Hematopoietic multipotent progenitor cell treated with erythropoietin and hydrocortisone succinate and interleukin-3 and kit ligand, for 17 days (in vitro differentiated cells): ENCODE results near the gene EPB41L4B.

Experiments used
- DNase-seq: peaks from one replicate; pipeline ENCODE4 v3.0.0-alpha.2; 2015; ENCODE audit warnings: low spot score

The EPB41L4B gene

DNA sequence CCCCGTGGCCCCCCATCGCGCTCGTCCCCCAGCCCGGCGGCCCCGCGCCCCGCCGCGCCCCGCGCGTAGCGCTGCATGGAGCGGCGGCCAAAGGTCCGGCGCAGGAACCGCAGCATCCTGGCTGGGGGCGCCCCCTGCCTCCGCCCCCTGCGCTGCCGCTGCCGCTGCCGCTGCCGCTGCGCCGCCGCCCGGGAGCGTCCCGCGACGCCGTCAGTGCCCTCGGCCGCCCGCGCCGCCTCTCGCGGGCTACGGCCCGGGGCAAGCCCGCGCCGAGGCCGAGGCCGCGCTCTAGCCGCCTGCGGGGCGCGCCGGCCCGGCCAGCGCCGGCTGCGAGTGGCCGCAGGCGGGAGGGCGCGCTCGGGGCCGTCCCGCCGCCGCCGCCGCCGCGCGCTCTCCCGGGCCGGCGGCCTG is 523 bp downstream of the EPB41L4B start:
- DNase-seq, result no peak

- no peak for DNase-seq
These were observed 1.1 kb downstream of the EPB41L4B start for GRCh38 chr9:109319626-109320241.

DNA sequence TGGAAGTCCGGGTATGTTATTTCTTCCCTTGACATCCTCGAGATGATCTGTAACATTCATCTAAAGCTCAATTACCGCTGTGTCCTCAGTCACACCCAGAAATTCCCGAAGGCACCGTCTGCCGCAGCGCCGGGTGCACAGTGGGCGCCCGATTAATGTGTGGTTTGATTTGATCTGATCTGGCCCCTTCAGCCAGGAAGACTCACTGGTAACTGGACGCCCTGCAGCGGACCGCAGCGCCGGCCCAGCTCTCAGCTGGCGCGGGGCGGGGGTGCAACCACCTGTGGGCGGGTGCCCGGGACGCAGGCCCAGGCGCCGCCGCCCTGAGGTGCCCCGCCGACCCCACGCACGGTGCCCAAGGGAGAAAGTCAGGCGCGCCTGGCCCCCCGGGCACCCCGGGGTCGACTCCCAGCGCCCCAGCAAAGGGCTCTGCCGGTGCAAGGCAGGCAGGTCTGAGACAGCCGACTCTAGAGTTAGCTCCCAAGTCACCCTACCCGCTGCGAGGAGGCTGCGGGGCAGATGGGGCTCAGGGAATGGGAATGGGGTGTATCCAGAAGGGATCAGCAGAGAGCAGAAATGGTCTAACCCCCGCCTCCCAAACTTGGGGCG is 1.7 kb downstream of the EPB41L4B start:
- DNase-seq, result no peak

DNA sequence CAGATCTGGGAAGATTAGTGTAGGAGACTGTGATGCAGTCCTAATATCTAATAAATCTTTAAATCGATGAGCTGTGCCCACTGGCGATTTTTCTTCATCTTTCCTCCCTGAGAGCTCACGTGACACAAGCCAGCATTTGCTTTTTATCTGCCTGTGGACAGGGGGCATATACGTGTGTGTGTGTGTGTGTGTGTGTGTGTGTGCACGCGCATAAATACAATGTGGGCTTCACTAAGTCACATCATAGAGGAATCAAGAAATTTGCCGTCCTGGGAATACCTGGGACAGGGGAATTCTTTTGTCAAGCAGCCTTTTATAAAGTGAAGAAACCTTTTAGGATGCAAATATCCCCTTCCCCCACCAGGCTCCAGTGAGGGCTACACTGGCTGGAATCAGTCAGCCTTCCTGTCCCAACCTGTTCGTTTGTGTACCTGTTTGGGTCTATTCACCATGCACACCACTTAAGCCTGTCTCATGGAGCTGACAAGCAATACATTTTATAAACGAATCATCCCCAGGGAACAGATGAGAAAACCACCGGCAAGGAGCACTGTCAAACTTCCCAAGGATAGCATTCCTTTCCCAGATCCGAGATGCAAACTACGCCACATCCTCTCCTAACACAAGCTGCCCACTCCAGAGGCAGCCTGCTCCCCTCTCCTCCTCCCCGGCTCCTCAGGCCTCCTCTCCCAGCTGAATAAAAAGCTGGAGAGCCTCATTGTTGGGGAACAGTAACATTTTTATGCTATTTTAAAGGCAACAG is 2.7 kb downstream of the EPB41L4B start:
- DNase-seq, result no peak

DNA sequence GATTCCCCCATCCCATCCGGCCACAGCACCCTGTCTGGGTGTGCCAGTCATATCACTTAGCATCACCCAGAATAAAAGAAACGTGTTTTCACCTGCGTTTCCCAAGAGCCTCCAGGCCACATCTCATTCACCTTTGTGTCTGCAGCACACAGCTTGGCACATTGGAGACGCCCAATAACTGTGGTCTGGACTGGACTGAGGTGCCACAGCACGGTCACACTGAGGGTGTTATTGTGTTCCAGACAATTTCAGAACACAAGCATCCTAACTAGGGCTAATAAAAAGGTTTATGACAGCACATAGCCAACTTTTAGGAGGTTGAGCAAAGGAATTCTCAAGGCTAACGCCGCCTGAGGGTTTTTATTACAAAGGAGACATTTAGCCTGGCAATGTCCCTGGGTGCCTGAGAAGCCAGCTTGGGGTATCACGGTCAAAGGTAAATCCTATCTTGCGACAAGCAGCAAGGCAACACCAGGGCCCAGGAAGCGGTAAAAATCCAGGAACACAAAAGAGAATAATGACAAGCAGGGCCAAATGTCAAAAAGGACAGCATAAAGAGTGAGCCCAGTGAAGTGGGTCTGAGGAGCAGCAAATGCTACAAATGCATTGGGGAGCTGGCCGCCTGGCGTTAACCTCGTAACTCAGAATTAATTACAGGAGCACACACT is 3.4 kb downstream of the EPB41L4B start:
- DNase-seq, result no peak

DNA sequence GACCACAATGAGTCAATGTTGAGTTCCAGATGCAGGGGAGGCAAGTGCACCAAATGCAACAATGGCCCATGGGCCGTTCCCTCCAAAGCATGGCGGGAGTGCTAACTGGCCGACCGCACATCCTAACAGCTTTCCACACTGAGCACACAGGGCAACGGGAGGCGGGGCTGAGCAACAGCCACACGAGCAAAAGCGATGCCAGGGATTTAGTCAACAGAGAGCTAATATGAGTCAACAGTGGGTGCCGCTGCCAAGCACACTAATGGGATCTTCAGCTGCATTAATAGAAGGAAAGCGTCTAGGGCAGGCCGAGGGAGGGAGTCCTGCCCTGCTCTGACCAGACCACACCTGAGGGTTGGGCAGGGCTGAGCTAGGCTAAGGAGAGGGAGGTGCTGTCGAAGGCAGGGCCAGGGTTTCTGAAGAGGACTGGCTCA is 4.6 kb downstream of the EPB41L4B start:
- no peak for DNase-seq

GRCh38 chr9:109315480-109316206 is 5.2 kb downstream of the EPB41L4B start:
- DNase-seq, result no peak

DNA sequence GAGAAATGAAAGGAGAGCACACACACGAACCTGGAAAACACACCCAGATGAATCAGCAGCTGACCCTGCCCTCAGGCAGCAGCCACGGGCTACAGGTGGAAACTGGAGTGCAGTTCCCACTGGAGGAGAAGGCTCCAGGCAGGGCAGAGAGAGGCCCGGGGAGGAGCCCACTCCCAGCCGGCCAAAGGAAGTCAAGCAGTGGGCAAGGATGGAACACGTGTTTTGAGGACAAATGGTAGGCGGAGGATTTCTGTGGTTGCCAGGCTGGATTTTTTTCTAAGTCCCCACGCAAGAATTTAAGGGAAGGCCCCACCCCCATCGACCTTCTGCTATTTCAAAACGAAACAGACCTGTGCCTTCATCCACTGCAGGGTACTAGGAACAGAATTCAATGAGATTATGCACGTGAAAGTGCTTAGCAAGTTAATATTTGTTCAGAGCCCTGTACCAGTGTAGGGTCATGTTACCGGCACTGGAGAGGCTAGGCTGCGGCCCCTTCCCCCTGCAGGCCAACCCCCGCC is 6.8 kb downstream of the EPB41L4B start:
- DNase-seq, result no peak

- DNase-seq, result no peak
These were observed 7.5 kb downstream of the EPB41L4B start for GRCh38 chr9:109313351-109313750.

- DNase-seq, result no peak
These were observed 8.1 kb downstream of the EPB41L4B start for GRCh38 chr9:109312783-109313182.

GRCh38 chr9:109311731-109312130 is 9.1 kb downstream of the EPB41L4B start:
- DNase-seq, result no peak

GRCh38 chr9:109311286-109311685 is 9.6 kb downstream of the EPB41L4B start:
- DNase-seq, result no peak

- DNase-seq, result no peak
These were observed 10.4 kb downstream of the EPB41L4B start for GRCh38 chr9:109310486-109310901.

DNA sequence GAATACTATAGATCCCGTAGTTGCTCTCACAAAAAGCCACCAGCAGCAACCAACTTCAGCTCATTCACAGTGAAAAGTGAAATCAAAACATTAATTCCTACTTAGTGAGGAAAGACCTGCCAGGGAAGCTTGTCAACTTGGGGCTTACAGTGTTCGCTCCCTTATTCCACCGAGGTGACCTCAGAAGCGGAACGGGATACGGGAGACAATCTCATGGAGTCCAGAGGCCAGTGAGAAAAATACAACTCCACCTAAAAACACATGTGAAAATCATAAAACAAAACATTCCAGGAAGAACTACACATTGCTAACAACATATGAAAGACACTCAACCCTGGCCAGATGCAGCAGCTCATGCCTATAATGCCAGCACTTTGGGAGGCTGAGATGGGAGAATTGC is 11.6 kb downstream of the EPB41L4B start:
- DNase-seq, result no peak

DNA sequence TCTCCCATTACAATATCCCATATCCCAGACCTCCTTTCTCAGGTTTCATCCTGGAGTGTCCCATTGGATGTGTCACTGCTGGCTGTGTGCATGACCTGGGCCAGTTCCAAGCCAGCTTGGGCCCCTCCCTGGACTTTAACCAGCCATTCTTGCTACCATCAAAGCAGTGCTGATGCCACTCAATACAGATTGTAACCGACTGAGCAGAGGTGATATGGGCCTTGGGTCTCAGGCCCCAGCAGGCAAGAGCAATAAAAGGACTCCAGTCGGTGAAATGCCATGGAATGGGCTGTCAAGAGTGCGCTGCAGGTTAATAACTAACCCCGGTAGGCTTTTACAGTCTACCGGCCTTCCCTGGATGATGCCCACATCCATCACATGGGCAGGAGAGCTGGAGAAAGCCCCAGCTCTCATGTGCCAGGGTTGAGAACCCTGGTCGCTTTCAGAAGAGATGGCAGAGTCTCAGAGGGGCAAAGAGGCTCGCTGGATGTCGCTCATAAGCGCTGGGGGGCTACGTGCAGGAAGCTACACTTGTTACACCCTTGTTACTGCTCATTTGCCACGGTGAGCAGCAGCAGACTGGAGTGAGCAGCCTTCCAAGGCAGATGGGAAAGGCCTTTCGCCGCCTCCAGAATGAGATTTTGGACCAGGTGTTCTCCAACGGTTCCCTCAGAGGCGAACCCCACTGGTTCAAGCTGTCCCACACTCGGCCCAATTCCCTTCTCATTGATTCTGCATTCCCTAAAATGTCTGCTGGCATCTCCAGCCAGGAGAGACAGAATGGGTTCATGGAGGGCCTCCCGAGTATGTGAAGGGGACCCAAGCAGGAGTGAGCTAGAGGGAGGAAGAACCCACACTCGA is 13.2 kb downstream of the EPB41L4B start:
- DNase-seq, result no peak

- no peak for DNase-seq
These were observed 15.1 kb downstream of the EPB41L4B start for GRCh38 chr9:109305801-109306200.

- no peak for DNase-seq
These were observed 16.5 kb downstream of the EPB41L4B start for GRCh38 chr9:109304347-109304746.

DNA sequence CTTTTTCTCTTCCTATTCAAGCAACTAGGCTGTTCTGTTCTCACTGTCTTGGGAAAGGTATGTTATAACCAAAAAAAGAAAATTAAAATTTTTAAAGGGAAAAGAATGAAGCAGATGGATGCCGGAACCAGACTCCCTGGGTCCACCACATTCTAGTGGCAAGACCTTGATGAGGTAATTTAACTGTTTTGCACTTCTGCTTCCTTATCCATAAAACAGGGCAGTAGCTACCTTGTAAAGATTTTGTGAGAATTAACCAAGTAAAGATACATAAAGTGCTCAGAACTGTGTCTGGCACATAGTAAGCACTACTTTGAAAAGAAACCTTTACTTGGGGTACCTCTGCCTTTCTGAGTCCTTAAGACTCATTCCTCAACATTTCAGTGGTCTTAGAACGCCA is 17.0 kb downstream of the EPB41L4B start:
- no peak for DNase-seq

DNA sequence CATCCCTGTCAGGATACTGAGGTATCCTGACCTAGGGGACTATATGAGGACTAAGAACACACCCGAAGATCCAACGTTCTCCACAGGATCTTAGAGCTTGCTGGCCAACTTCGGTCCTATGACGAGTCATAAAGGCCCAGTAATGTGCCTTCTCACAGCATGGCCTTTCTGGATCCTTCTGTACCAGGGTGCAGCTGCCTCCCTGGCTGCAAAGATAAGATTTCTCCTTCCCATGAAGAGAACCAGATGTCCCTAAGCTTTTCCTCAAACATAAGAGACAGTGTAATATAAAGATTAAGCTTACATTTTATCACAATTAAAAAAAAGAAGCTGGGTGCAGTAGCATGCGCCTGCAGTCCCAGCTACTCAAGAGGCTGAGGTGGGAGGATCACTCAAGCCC is 18.3 kb downstream of the EPB41L4B start:
- DNase-seq, result no peak

DNA sequence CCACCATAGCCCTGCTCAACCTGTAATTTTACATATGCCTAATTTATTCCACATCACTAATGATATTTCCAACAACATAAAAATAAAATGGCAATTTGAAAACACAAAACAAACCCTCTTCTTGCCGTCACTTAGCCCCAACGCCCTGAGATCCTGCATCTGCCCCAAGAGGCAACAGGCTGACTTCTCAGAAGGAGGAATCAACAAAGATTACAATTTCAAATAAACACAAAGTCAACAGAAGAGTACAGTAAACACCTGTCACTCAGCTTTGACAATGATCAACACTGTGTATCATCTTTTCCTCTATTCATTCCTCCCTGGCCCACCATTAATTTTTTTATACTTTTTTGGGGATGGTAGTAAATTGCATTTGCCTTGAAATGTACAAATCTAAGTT is 19.8 kb downstream of the EPB41L4B start:
- no peak for DNase-seq

DNA sequence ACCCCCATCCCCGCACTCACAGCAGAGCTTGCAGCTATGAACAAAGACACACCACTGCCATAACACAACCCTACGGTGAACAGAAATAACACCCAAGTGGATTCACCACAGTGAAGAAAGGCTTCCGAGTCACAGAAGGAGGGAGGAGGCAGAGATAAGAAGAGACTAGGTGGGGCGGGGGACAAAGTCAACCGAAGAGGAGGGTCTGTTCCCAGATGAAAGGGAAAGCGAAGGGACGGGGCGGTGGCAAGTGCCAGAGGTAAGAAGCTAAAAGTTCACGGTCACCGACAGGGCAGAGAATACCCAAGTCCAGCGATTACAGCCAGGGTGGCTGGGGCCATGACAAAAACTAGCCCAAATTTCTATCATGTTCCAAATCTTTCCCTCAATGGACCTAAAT is 21.0 kb downstream of the EPB41L4B start:
- no peak for DNase-seq
